Cerebellar cortex (tissue), 1 donor: Measurements from ENCODE around the gene RBMY1F.
"Not testable (repeated sequence)": the region's sequence is repeated elsewhere in the genome, so short reads cannot be mapped to it uniquely, and the experiment has no call there.

Source experiments
- DNase-seq: peaks from one replicate; pipeline ENCODE4 v3.0.0-alpha.2; 2015; ENCODE audit warnings: low spot score

RBMY1F gene

DNA sequence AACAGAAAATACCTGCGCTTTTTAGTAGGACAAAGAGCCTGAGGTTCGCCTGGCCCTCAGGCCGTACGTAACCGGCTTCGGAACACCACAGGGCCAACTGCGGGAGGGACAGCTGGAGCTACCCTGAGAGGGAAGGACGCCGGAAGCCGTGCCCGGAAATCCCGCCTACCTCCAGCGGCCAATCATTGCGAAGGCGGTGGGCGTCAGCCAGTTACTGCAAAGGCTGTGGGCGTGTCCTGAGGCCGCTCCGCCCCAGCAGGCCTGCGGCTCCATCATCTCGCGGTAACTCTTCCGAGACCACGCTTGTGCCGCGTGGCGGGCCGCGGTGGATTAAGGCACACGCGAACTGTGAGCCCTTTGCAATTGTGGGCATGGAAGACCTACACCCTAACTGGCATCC is at the start of gene RBMY1F:
Gene RBMY1F (minus strand): TSS at position 101 of the 400 bp plus-strand sequence. CDS start 1,954 bp downstream, outside the sequence.
- DNase-seq, result not testable (repeated sequence)

DNA sequence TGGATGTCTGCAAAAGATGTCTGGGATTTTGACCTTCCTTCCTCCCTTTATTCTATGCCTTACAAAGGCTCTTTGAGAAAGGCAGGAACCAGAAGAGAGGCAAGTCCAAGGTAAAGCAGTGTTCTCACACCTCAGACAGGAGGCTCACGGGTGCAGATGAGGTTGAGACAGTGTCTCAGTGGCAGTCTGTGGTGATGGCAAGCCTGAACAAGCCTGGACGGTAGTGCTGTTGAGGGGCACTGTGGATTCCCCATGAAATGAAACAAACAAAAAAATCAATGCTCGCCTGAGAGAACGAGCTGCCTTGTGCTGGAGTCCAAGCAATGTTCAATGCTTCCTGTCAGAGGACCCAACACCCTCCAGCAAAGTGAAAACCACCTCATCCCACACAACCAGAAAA is 31.6 kb downstream of the RBMY1F start:
- DNase-seq, result not testable (repeated sequence)

DNA sequence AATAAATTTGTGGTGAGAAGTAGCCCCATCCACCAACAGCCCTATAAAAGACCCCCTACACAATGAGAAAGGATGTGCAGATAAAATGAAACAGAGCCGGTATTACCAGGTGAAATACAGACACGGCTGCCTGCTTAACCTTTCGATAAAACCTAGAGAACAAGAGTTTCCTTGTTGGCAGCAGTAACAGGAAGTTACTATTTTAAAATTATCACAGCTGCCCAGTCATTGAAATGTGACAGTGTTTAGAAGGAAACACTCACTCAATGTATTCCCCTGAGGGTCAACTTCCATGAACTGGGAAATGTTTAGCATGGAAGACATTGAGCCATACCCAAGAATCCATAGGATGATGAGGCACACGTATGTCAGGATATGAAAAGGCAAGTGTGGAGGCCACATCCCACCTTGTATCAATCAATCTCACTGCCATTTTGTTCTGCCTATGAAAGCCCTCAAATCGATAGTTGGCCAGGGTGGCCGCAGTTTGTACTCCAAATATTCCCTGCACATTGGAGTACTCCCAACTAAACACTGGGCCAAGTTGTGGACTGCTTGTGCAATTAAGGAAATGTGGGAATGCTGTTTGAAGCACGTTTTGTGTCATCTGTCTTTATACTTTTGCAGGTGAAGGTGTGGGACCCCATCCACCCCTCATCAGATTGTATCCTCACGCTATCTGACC is 41.6 kb downstream of the RBMY1F start:
- not testable (repeated sequence) for DNase-seq

DNA sequence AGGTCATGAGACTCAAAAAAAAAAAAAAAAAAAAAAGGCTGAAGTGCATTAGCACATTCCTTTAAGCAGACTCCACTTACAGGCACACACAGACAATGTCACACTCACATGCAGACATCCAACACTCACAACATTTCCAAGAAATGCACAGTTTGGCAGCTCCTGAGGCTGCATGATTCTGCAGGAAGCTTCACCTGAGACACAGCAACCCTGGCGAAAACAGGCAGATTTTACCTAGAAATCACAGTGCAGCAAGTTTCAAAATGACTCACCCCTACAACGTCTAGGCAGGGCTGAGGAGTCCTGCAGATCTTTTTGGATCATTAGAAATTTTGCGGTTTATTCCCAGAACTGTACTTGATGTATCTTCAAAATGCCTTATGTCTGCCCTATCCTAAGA is 48.0 kb downstream of the RBMY1F start:
- not testable (repeated sequence) for DNase-seq

DNA sequence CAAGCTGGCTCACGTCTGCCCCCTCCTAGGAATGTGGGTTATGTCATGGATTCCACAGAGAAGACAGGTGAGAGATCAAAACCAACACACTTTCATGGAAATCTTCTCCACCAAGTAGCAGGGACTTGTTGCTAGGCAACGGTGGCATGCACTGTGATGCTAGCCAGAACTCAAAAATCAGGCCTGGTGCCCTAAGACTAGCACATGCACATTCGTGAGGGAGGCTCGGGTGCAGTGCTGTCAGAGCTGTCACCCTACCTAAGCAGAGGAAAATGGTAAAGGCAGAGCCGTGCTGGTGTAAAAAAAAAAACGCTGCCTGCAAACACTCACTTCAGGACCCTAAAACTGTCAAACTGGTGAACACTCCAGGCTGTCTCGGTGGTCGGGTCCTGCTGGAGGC is 52.2 kb downstream of the RBMY1F start:
- DNase-seq, result not testable (repeated sequence)
